Thyroid gland (tissue), 4 donors: Measurements from ENCODE around the gene NDEL1.

Source experiments
- CTCF ChIP-seq, 6 experiments: fragments of 200-600 bp in 3 of 6; fragments of 450-650 bp in 3 of 6; sonication (generic) in 3 of 6; IDR thresholded peaks; one replicate each; pipeline ENCODE4 v1.5.1; 2016 to 2019; ENCODE audit warnings: antibody characterized with exemption in 6 of 6, mild to moderate bottlenecking in 2 of 6, inconsistent platforms in 1 of 6, moderate library complexity in 1 of 6
- POLR2A ChIP-seq, 2 donors: fragments of 450-650 bp; IDR thresholded peaks; one replicate each; pipeline ENCODE4 v1.6.1; 2017; ENCODE audit warnings: antibody characterized with exemption in 2 of 2, mild to moderate bottlenecking in 2 of 2, moderate library complexity in 1 of 2

- no peak for TF ChIP-seq CTCF (IDR thresholded peaks at IDR 0.05)
- no peak for TF ChIP-seq POLR2A (IDR thresholded peaks at IDR 0.05)
Measured at GRCh38 chr17:8492121-8492520, 56.4 kb downstream of the NDEL1 start.
